Epidermal melanocyte (primary cell): ENCODE data around the gene SETD4.

Experiments used
- DNase-seq: peaks from one replicate; pipeline ENCODE4 v3.0.0; 2011; ENCODE audit warnings: low spot score; ENCODE audit not compliant: insufficient read length

SETD4 gene

GRCh38 chr21:36010801-36011200 is 49.5 kb downstream of the SETD4 start:
- DNase-seq = no peak

GRCh38 chr21:36008505-36008904 is 51.8 kb downstream of the SETD4 start:
- no peak for DNase-seq

GRCh38 chr21:36005879-36006400 is 54.4 kb downstream of the SETD4 start:
- DNase-seq = no peak

GRCh38 chr21:36005018-36005417 is 55.3 kb downstream of the SETD4 start:
- no peak for DNase-seq

- DNase-seq = no peak
Observed at GRCh38 chr21:36004441-36004840, 55.9 kb downstream of the SETD4 start.

- no peak for DNase-seq
Observed at GRCh38 chr21:36003776-36004175, 56.5 kb downstream of the SETD4 start.

- DNase-seq = no peak
Observed at GRCh38 chr21:35996217-35996616, 64.1 kb downstream of the SETD4 start.

- DNase-seq = no peak
Observed at GRCh38 chr21:35995522-35996088, 64.7 kb downstream of the SETD4 start.

GRCh38 chr21:35994613-35995012 is 65.7 kb downstream of the SETD4 start:
- DNase-seq = no peak

GRCh38 chr21:35993875-35994490 is 66.3 kb downstream of the SETD4 start:
- DNase-seq = no peak

GRCh38 chr21:35991131-35991530 is 69.2 kb downstream of the SETD4 start:
- DNase-seq = no peak

- DNase-seq = no peak
Observed at GRCh38 chr21:35990609-35991008, 69.7 kb downstream of the SETD4 start.

GRCh38 chr21:35989138-35989735 is 71.1 kb downstream of the SETD4 start:
- DNase-seq = no peak

GRCh38 chr21:35988416-35989137 is 71.7 kb downstream of the SETD4 start:
- DNase-seq = no peak

- no peak for DNase-seq
Observed at GRCh38 chr21:35987475-35987874, 72.9 kb downstream of the SETD4 start.

- no peak for DNase-seq
Observed at GRCh38 chr21:35984654-35985361, 75.5 kb downstream of the SETD4 start.
